ENCODE results near the gene SLC12A9.

GRCh38 chr7:100830396-100830795, 22.1 kb upstream of the SLC12A9 start:
- TF ChIP-seq, protein P1, sequence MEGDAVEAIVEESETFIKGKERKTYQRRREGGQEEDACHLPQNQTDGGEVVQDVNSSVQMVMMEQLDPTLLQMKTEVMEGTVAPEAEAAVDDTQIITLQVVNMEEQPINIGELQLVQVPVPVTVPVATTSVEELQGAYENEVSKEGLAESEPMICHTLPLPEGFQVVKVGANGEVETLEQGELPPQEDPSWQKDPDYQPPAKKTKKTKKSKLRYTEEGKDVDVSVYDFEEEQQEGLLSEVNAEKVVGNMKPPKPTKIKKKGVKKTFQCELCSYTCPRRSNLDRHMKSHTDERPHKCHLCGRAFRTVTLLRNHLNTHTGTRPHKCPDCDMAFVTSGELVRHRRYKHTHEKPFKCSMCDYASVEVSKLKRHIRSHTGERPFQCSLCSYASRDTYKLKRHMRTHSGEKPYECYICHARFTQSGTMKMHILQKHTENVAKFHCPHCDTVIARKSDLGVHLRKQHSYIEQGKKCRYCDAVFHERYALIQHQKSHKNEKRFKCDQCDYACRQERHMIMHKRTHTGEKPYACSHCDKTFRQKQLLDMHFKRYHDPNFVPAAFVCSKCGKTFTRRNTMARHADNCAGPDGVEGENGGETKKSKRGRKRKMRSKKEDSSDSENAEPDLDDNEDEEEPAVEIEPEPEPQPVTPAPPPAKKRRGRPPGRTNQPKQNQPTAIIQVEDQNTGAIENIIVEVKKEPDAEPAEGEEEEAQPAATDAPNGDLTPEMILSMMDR (conservative IDR thresholded peaks at IDR 0.05; ENCODE audit: low read depth, low read length), result no peak
- no peak for TF ChIP-seq SMC3 (IDR thresholded peaks at IDR 0.05; ENCODE audit: low read depth, low read length)
- TF ChIP-seq POLR2A (IDR thresholded peaks at IDR 0.05; ENCODE audit: low read depth, low read length), result no peak
- no peak for TF ChIP-seq RAD21 (IDR thresholded peaks at IDR 0.05; ENCODE audit: low read length)

All from IMR-90 (cell line).